Body of pancreas (tissue), 4 donors: ENCODE measurements around the gene HEXIM1.

ENCODE experiments used
- CTCF ChIP-seq, 7 experiments: fragments of 450-650 bp in 4 of 7; fragments of 200-600 bp in 3 of 7; sonication (generic) in 3 of 7; IDR thresholded peaks; one replicate each; pipeline ENCODE4 v1.5.1; 2016 to 2019; ENCODE audit warnings: antibody characterized with exemption in 7 of 7
- POLR2A ChIP-seq, 3 donors: fragments of 450-650 bp; IDR thresholded peaks; one replicate each; pipeline ENCODE4 v1.6.1; 2016; ENCODE audit warnings: antibody characterized with exemption in 3 of 3, mild to moderate bottlenecking in 2 of 3

GRCh38 chr17:45115871-45116270, 32.4 kb upstream of the HEXIM1 start:
- TF ChIP-seq CTCF (IDR thresholded peaks at IDR 0.05): no peak
- no peak for TF ChIP-seq POLR2A (IDR thresholded peaks at IDR 0.05)
